NOMO-1 treated with dmso at 0.1 percent for 144 hours (cell line): ENCODE measurements around the gene TMEM223.
"Not testable (repeated sequence)": the region's sequence is repeated elsewhere in the genome, so short reads cannot be mapped to it uniquely, and the experiment has no call there.

Experiments
- DNase-seq: peaks from one replicate; lab custom pipeline; 2025; ENCODE audit not compliant: unreplicated experiment; lab: John Stamatoyannopoulos, UW

The TMEM223 gene

DNA sequence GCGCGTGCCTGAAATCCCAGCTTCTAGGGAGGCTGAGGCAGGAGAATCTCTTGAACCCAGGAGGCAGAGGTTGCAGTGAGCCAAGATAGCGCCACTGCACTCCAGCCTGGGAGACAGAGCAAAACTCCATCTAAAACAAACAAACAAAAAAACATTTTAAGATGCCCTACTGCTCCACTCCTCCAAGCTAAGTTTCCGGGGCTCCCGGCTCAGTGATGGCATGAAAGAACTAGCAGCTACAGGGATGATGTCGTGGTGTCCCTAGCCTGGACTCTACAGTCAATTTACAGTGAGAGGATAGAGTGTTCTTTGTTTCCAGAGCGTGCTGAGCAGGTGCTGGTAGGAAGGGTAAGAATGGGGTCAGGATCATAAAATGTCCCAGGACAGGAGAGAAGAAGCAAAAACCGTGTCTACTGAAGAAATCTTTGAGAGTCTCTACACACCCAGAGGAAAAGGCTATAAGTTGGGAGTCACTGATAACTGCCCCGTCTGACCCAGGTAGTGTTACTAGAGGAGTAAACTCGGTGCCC is 36.7 kb downstream of the TMEM223 start:
- no peak for DNase-seq

GRCh38 chr11:62753736-62754603 is 37.8 kb downstream of the TMEM223 start, which contains the start of gene ZBTB3:
Gene ZBTB3 (minus strand): TSS chr11:62754160. CDS start chr11:62753664, 496 bp downstream.
- peak; percentile 100 for DNase-seq

- DNase-seq: no peak
Measured at GRCh38 chr11:62752994-62753735, 38.6 kb downstream of the TMEM223 start.

- no peak for DNase-seq
Measured at GRCh38 chr11:62752177-62752785, 39.5 kb downstream of the TMEM223 start.

DNA sequence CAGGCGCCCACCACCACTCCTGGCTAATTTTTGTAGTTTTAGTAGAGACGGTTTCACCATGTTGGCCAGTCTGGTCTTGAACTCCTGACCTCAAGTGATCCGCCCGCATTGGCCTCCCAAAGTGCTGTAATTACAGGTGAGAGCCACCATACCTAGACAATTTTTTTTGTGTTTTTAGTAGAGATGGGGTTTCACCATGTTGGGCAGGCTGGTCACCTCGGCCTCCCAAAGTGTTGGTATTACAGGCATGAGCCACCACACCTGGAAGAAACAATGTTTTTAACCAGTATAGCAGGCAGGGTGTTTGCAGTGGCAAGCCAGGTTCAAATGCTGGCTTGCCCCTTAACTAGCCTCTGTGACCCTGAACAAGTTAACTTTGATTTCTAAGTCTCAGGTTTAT is 41.9 kb downstream of the TMEM223 start:
- not testable (repeated sequence) for DNase-seq

GRCh38 chr11:62747475-62748160 is 44.2 kb downstream of the TMEM223 start:
- DNase-seq: no peak
